Brain microvascular endothelial cell (primary cell): Measurements from ENCODE around the gene EED.

Experiments
- DNase-seq: peaks from one replicate; pipeline ENCODE4 v3.0.0-alpha.2; 2020
- H3K27ac ChIP-seq: fragments of 250-450 bp; sonication (Bioruptor Pico); 2 replicates; pipeline ENCODE4 v1.5.1; 2020; ENCODE audit warnings: mild to moderate bottlenecking, moderate library complexity
- H3K27me3 ChIP-seq: fragments of 250-450 bp; sonication (Bioruptor Pico); replicated peaks from 2 replicates; pipeline ENCODE4 v1.5.1; 2020; ENCODE audit warnings: mild to moderate bottlenecking
- H3K36me3 ChIP-seq: fragments of 250-450 bp; sonication (Bioruptor Pico); replicated peaks from 2 replicates; pipeline ENCODE4 v1.5.1; 2020; ENCODE audit warnings: mild to moderate bottlenecking
- H3K4me3 ChIP-seq: 2 replicates; pipeline ENCODE4 v1.5.1; 2011; ENCODE audit warnings: low read depth, mild to moderate bottlenecking, control low read depth, low read length, moderate library complexity
- in situ Hi-C: cut with HindIII; loops from 2 replicates; pipeline ENCODE4 v1.10.0; 2017; ENCODE audit warnings: low sequenced_read_pairs, low pct_ligation_motif_present
- TF ChIP-seq, protein P1 (sequence below): IDR thresholded peaks from 2 replicates; pipeline ENCODE4 v1.5.1; 2011; ENCODE audit warnings: low read depth, mild to moderate bottlenecking, moderate library complexity, low read length, control low read depth, inconsistent platforms; ENCODE audit errors: missing control alignments

EED gene

DNA sequence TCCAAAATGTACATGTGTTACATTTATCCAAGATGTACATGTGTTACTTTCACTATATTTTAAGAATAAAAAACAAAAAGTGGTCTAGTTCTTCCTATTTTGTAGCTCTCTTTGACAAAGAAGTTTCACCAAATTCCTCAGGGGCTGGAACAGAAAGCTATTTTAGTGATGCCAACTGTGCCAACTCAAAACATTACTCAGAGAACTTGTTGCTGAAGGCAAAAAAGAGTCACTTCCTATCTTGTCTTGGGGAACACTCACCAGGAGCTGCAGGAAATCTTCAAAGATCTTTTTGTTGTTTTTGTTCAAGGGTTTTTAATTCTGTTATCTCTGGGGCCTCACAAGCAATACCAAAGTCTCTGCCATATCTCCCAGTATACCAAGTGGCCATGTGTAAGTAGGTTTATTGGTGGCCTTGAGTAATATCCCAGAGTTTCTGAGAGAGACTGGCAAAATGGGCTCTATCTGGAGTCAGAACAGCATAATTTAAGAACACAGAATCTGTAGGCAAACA, 13.6 kb upstream of the EED start:
- H3K27me3 ChIP-seq, result no peaks in the 10 kb centered on the region
- DNase-seq, result no peak
- H3K4me3 ChIP-seq, result no peak overlapping the region
- TF ChIP-seq, protein P1, sequence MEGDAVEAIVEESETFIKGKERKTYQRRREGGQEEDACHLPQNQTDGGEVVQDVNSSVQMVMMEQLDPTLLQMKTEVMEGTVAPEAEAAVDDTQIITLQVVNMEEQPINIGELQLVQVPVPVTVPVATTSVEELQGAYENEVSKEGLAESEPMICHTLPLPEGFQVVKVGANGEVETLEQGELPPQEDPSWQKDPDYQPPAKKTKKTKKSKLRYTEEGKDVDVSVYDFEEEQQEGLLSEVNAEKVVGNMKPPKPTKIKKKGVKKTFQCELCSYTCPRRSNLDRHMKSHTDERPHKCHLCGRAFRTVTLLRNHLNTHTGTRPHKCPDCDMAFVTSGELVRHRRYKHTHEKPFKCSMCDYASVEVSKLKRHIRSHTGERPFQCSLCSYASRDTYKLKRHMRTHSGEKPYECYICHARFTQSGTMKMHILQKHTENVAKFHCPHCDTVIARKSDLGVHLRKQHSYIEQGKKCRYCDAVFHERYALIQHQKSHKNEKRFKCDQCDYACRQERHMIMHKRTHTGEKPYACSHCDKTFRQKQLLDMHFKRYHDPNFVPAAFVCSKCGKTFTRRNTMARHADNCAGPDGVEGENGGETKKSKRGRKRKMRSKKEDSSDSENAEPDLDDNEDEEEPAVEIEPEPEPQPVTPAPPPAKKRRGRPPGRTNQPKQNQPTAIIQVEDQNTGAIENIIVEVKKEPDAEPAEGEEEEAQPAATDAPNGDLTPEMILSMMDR, result no peak
- in situ Hi-C loops, result no loop called here
- H3K27ac ChIP-seq, result no peak overlapping the region
- no peaks in the 10 kb centered on the region for H3K36me3 ChIP-seq

DNA sequence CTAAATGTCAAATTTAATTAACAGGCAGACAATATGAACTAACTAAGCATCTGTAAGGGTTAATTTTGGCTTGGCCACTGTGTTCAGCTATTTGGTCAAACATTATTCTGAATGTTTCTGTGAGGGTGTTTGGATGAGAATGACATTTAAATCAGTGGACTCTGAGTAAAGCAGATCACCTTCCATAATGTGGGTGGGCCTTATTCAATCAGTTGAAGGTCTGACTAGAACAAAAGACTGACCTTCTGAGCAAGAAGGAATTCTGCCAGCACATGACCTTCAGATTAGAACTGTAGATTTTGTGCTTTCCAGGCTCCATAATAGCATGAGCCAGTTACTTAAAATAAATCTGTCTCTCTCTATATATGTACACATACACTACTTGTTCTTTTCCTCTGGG, 12.0 kb upstream of the EED start:
- Histone ChIP-seq H3K27me3 (no peaks in the 10 kb centered on the region), H3K36me3 (no peaks in the 10 kb centered on the region)
- in situ Hi-C loops, result no loop called here

DNA sequence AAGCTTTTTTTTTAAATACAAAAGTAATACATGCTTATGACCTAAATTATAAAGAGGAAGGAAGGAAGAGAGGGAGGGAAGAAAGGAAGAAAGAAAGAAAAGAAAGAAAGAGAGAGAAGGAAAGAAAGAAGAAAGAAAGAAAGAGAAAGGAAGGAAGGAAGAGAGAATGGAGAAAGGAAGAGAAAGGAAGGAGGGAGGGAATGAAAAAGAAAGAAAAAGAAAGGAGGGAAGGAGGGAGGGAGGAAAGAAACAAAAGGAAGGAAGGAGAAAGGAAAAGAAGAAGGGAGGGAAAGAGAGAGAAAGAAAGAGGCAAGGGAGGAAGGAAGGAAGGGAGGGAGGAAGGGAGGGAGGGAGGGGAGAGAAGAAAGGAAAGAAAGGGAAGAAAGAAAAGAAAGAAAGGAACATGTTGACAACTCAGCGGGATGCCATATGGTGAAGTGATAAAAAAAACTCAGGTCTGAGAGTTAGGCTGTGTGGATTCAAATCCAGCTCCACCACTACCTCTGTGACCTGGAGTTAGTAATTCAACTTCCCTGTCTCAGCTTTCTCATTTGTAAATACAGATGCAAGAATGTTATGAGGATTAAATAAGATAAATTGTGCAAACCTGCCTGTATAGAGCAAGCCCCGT, 9.6 kb upstream of the EED start:
- DNase-seq, result no peak
- no peak overlapping the region for H3K27ac ChIP-seq
- H3K36me3 ChIP-seq, result no peaks in the 10 kb centered on the region
- in situ Hi-C loops, result no loop called here
- TF ChIP-seq, protein P1, result no peak
- H3K4me3 ChIP-seq, result no peak overlapping the region
- no peaks in the 10 kb centered on the region for H3K27me3 ChIP-seq

More for the DNA sequence above, 12.0 kb upstream of the EED start:
- H3K27ac ChIP-seq, result no peak overlapping the region
- TF ChIP-seq, protein P1, result no peak
- H3K4me3 ChIP-seq, result no peak overlapping the region
- DNase-seq, result no peak

DNA sequence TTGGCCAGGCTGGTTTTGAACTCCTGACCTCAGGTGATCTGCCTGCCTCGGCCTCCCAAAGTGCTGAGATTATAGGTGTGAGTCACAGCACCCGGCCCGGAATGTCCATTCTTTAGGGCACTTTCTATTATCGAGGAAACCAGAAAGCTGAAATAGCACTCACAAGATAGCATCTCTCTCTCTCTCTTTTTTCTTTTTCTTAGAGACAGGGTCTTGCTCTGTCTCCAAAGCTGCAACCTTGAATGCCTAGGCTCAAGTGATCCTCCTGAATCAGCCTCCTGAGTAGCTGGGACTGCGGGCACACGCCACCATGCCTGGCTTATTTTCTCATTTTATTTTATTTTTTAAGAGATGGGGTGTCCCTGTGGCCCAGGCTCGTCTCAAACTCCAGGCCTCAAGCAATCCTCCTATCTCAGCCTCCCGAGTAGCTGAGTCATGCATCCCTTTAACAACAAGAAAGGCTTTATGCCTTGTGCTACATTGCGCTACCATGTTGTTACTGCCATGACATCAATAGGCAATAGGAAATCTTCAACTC, 7.2 kb upstream of the EED start:
- TF ChIP-seq, protein P1, result no peak
- Histone ChIP-seq H3K27ac (no peak overlapping the region), H3K4me3 (no peak overlapping the region), H3K36me3 (no peaks in the 10 kb centered on the region), H3K27me3 (no peaks in the 10 kb centered on the region)
- no peak for DNase-seq
- in situ Hi-C loops, result no loop called here

DNA sequence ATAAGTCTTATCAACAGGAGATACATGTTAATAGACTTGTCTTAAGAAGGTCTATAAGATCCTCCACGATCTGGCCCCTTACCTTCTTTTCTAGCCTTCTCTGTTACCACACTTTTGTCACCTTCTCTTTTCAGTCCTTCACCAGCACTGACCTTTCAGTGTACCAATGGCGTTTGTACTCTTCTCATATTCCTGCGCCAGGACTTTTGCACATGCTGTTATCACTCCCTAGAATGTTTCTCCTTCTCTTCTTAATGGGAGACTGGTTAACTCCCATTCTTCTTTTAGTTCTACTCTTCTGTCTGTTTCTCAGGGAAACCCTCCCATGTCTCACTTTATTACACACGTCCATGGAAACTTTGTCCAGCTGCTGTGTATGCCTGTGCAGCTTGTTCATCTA, 4.4 kb upstream of the EED start:
- no peak for DNase-seq
- in situ Hi-C loops, result no loop called here
- Histone ChIP-seq H3K27me3 (no peaks in the 10 kb centered on the region), H3K36me3 (no peaks in the 10 kb centered on the region), H3K4me3 (no peak overlapping the region), H3K27ac (no peak overlapping the region)
- TF ChIP-seq, protein P1, result no peak
